ENCODE measurements around the gene CHST3.
"Not testable (repeated sequence)": the region's sequence is repeated elsewhere in the genome, so short reads cannot be mapped to it uniquely, and the experiment has no call there.

Gene CHST3

GRCh38 chr10:71973777-71974488 lies 9.7 kb downstream of the CHST3 start:
- no peak for DNase-seq (ENCODE audit: low read depth)

GRCh38 chr10:71974489-71975021 lies 10.4 kb downstream of the CHST3 start:
- peak; percentile 31 for DNase-seq (ENCODE audit: low read depth)

GRCh38 chr10:71975087-71975870 lies 11.1 kb downstream of the CHST3 start:
- no peak for DNase-seq (ENCODE audit: low read depth)

GRCh38 chr10:71975871-71976725 lies 11.9 kb downstream of the CHST3 start:
- no peak for DNase-seq (ENCODE audit: low read depth)

DNA sequence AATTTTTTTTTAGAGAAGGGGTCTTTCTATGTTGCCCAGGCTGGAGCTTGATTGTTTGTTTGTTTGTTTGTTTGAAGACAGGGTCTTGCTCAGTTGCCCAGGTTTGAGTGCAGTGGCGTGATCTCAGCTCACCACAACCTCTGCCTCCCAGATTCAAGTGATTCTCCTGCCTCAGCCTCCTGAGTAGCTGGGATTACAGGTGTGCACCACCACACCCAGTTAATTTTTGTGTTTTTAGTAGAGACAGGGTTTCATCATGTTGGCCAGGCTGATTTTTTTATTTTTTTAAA lies 13.4 kb downstream of the CHST3 start:
- DNase-seq (ENCODE audit: low read depth): not testable (repeated sequence)

DNA sequence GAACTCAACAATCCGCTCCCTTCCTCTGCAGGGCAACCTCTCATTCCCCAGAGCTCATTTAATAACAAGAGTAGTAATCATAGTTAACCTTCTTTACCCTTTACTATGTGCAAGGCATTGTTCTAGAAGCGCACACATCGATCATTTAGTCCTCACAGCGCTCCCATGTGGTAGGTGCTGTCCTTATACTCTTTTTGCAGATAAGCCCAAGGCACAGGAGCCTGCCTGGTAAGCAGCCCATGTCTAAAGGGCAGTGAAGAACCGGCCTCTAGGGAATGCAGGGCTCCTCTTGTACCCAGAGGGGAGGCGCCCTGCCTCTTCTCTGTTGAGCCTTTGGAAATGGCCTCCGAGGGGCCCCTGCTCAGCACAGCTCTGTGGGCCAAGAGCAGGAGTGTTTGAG lies 14.3 kb downstream of the CHST3 start:
- no peak for DNase-seq (ENCODE audit: low read depth)

- no peak for DNase-seq (ENCODE audit: low read depth)
Measured at GRCh38 chr10:71978988-71979691, 14.9 kb downstream of the CHST3 start.

DNA sequence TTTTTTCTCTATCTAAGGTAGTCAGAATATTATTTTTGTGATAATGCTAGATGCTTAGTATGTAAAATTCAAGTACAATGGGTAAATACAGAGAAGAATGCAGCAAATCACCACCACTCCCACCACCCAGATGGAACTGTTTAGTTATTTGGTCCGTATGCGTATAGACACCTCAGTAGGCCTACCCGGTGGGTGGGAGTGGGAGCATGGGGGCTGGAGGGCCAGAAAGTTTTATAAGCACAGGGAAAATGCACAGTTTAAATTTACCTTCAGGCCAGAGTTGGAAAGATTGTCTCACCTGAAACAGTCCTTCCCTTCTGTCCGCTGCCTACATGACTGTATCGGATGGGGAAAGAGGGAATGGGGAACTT lies 15.5 kb downstream of the CHST3 start:
- no peak for DNase-seq (ENCODE audit: low read depth)

- no peak for DNase-seq (ENCODE audit: low read depth)
Measured at GRCh38 chr10:71980181-71981014, 16.2 kb downstream of the CHST3 start.

- DNase-seq (ENCODE audit: low read depth): no peak
Measured at GRCh38 chr10:71981015-71981875, 17.1 kb downstream of the CHST3 start.

DNA sequence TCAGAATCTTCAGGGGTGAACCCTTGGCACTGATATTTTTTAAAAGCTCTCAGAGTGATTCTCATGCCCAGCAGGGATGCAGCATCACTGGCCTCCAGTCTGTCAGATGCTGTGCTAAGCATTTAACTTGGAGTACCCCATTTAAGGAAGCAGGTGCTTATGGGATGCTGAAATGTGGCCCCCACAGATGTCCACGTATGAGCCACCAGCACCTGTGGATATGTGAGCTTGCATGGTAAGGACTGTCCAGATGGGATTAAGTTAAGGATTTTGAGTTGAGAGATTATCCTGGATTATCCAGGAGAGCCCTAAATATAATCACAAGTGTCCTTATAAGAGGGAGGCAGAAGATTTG lies 17.7 kb downstream of the CHST3 start:
- no peak for DNase-seq (ENCODE audit: low read depth)

- no peak for DNase-seq (ENCODE audit: low read depth)
Measured at GRCh38 chr10:71982269-71983178, 18.3 kb downstream of the CHST3 start.

DNA sequence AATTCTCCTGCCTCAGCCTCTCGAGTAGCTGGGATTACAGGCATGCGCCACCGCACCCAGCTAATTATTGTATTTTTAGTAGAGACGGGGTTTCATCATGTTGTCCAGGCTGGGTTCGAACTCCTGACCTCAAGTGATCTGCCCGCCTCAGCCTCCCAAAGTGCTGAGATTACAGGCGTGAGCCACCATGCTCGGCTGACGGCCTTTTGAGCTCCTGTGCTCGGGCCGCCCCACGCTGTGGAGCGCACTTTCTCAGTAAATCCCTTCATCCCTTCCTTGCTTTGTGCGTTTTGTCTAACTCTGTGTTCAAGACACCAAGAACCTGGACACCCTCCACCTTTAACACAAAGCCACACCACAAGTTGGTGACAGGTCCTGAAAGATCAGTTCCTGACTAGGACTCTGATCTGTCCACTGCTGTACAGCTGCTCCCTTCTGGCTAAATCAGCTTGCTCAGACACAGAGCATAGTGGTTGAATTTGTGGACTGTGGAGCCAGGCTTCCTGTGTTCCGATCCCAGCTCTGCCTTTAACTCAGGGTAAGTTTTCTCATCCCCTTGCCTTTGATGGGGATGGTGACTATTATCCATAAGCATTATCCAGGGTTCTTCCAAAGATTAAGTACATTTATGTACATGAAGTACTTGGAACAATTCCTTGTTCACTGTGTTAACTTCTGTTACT lies 20.1 kb downstream of the CHST3 start:
- DNase-seq (ENCODE audit: low read depth): no peak

DNA sequence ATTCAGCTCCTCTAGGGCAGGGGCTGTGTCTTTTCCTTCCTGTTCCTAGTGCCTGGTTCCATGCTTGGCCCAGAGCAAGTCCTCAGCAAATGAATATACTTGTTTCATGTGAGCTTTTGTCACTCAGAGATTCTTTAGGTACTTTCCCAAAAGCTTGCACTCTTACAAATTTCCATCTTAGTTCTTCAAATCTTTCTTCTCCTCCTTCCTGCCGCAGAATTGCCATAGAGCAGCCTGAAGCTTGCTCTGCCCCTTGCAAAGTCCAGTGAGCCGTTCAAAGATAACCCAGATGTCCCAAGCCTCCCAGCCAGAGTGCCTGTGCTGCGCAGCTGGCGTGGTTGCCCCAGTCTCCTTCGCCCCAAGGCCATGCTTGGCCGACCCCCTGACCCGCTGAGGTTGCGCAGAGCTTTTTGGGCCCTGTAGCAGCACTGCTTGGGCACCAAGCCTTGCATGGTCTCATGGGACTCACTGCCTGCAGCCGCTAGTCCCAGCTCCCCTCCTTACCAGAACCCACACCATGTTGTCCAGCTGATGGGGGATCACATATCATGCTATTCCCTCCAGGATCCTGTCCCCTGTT lies 20.7 kb downstream of the CHST3 start:
- no peak for DNase-seq (ENCODE audit: low read depth)

GRCh38 chr10:71985542-71986250 lies 21.5 kb downstream of the CHST3 start:
- no peak for DNase-seq (ENCODE audit: low read depth)

DNA sequence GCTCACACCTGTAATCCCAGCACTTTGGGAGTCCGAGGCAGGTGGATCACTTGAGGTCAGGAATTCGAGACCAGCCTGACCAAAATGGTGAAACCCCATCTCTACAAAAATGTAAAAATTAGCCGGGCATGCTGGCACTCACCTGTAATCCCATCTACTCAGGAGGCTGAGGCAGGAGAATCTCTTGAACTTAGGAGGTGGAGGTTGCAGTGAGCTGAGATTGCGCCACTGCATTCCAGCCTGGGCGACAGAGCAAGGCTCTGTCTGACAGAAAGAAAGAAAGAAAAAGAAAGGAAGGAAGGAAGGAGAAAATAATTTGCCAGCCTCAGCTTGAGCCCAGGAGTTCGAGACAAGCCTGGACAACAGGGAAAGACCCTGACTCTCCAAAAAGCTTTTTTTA lies 24.7 kb downstream of the CHST3 start:
- not testable (repeated sequence) for DNase-seq (ENCODE audit: low read depth)

- DNase-seq (ENCODE audit: low read depth): no peak
Measured at GRCh38 chr10:71989661-71990454, 25.7 kb downstream of the CHST3 start.

Measured in stimulated activated CD8-positive, alpha-beta memory T cell treated with anti-CD3 and anti-CD28 coated beads, Interleukin-4, amount 100 ng/mL, for 24 hours (primary cell).